Medulla oblongata (tissue), 1 donor: ENCODE data around the gene CWC27.

Experiments used
- DNase-seq: peaks from one replicate; pipeline ENCODE4 v3.0.0-alpha.2; 2015; ENCODE audit errors: extremely low spot score

The CWC27 gene

DNA sequence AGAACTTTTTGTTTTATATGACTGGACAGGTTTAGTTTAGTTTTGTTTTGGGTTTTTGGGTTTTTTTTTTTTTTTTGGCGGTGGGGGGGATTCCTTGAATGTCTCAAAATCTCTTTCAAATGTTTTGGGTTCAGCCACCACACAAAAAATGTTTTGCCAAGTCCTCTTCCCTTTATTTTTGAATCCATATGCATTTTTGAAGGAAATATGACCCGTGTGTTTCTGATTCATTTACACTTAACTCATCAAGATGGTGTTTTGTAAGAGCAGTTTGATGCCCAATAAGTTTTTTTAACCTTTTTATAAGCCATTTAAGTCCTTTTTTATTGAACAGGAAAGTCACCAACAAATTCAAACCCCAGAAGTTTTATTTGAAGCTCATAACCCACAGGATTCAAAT lies 209.8 kb downstream of the CWC27 start:
- DNase-seq, result no peak

GRCh38 chr5:64979531-64979930 lies 210.8 kb downstream of the CWC27 start:
- DNase-seq, result no peak

GRCh38 chr5:64980176-64980575 lies 211.4 kb downstream of the CWC27 start:
- no peak for DNase-seq

DNA sequence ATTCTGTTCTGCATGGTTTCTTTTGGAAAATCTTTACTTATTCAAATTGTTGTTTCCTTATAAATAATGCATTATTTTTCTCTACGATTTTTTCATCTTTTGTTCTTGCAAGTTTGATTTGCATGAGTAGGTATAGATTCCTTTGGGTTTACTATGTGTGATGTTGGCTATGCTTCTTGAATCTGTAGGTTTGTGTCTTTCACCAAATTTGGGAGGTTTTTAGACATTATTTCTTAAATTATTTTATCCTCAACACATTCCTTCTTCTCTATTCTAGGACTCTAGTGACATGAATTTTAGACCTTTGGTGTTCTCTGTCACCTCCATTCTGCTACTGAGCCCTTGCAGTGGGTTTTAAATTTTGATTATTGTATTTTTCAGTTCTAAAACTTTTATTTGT lies 219.0 kb downstream of the CWC27 start:
- no peak for DNase-seq

DNA sequence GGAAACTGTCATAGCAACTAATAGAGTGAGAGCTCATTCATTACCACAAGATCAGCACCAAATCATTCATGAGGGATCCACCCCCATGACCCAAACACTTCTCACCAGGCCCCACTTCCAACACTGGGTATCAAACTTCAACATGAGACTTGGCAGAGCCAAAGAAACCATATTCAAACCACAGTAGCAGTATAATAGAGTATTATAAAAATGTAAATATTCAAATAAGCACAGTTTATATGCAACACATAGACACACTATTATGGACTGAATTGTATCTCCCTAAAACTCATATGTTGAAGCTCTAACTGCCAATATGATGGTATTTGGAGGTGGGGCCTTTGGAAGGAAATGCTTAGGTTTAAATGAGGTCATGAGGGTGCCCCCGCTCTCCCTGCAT lies 240.5 kb downstream of the CWC27 start:
- DNase-seq, result no peak

- no peak for DNase-seq
Observed at GRCh38 chr5:65010841-65011240, 242.1 kb downstream of the CWC27 start.

GRCh38 chr5:65012301-65012892 lies 243.7 kb downstream of the CWC27 start:
- DNase-seq, result no peak

GRCh38 chr5:65013166-65013565 lies 244.4 kb downstream of the CWC27 start:
- DNase-seq, result no peak

GRCh38 chr5:65014769-65015168 lies 246.0 kb downstream of the CWC27 start:
- DNase-seq, result no peak

DNA sequence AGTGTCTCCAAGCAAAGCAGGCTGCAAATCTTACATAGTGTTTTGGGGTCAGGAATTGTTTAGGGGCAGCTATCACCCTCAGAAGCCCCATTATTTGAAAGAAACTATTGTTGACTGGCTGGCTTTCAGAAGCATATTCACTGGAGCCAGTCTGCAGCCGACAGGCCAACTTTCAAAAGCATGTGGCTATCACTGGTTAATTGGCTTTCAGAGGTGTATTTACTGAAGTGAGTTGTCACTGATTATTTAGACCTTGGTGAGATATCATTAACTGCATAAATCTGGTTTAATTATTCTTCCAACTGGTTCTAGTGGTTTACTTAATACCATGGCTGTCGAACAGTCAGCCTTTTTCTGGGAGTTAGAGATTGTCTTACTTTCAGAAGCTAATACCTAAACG lies 247.0 kb downstream of the CWC27 start:
- no peak for DNase-seq

- DNase-seq, result no peak
Observed at GRCh38 chr5:65017636-65018035, 248.9 kb downstream of the CWC27 start.

DNA sequence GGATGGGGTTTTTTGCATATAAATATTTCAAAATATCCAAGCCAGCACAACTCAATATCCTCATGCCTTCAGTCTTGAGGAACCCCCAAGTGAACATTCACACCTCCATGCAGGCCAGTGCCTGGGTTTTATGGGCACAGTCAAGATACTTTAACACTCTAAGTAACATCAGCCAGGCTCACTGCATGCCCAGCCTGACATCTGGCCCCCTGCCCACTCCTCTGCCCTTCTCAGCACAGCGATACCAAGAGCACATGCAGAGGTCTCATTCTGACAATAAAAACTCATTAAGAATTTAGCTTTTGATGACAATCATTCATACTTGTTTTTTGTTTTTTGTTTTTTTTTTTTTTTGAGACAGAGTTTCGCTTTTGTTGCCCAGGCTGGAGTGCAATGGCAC lies 250.0 kb downstream of the CWC27 start:
- no peak for DNase-seq

DNA sequence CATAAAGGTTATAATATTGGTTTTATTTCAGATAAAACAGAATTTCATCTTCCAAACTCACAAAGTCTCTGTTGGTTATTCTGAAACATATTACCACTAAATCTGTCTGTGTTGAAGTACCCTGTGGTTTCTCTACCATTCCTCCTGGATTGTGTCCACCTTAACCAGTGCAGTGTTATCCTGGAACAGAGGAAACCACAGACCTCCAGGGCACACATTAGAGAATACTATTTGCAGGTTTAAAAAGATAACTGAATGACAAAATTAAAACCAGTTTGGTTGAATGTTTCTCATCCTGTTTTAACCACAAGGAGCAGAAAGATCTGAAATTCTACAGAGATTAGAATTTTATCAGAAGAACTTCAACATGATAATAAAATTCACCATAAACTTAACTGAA lies 251.8 kb downstream of the CWC27 start:
- DNase-seq, result no peak

DNA sequence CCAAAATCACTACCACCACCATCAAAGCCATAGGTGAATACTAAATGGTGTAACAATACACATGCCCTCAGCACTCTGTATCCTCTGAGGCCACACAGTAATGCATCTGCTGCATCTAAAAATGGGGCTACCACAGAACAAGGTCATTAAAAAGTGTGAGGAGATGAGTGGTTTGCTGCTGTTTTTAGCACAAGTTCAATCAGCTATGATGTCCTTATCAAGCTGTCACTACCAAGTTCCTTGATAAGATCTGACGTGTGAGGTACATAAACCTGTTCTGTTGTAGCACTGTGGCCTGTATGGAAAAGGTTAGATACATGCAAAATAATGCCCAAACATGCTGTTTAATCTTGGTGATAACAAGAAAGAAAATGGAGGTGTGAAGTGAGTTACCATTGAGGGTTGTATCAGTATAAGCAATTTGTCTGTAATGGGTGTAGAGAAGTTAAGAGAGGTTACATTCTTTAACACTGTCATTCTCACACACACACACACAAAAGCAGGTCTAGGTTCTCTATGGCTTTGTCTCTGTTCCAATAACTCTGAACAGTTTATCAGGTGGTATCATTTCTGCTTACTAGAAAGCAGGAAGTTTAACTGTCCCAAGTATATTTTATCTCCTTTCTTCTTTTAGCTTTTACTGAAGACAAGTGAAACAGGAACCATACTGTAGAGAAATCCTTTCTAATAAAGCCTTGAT lies 252.9 kb downstream of the CWC27 start:
- no peak for DNase-seq

- DNase-seq, result no peak
Observed at GRCh38 chr5:65022932-65023331, 254.2 kb downstream of the CWC27 start.

GRCh38 chr5:65024681-65025080 lies 256.0 kb downstream of the CWC27 start:
- DNase-seq, result no peak

DNA sequence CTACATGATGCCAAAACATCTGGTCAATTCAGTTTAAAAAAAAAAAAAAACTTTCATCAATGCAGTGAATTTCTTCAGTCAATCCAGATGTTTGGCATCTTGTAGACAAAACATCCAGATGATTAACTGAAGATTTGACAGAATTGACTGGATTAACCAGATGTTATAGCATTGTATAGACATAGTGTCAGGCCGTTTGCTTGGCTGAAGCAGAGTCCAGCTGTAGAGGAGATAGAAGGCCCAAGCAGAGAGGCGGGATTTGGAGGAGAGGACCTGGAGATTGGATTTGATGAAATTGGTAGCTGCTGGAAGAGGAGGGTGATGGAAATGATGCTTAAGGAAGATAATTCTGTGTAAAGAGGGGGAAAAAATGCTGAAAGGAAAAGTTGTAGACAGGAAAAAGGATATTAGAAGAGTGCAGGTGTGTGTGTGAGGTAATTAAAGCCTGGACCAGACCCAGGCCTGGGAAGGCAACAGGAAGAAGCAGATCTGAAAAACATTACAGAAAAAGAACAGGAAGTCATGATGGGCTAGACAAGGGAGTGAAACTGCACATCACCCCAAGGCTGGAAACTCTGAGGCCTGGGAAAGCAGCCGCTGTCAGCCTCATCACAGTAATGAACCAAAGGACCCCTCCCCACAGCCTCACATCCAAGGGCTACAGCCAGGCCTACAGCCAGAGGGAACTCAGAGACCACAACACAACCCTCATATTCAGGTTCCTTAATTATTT lies 258.3 kb downstream of the CWC27 start:
- no peak for DNase-seq

- no peak for DNase-seq
Observed at GRCh38 chr5:65029178-65029577, 260.4 kb downstream of the CWC27 start.

DNA sequence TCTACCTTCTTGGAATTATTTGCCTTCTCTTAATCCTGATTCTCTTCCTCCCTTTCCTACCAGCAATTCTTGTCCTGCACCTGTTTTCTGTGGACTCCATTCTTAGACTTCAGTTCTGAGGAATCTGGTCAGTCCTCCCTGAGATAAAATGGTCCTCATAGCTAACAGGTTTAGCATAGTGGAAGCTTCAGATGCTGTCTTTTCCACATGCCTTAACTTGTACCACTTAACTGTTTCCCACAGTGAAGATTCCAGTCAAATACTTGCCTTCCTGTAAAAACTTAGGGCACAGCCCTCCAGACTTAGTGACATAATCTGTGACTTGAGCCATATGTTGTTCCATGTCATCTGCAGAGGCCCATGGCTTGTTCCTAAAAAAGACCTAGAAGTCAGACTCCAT lies 261.3 kb downstream of the CWC27 start:
- no peak for DNase-seq

GRCh38 chr5:65032250-65032649 lies 263.5 kb downstream of the CWC27 start:
- DNase-seq, result no peak

GRCh38 chr5:65034029-65034812 lies 265.5 kb downstream of the CWC27 start:
- DNase-seq, result no peak

DNA sequence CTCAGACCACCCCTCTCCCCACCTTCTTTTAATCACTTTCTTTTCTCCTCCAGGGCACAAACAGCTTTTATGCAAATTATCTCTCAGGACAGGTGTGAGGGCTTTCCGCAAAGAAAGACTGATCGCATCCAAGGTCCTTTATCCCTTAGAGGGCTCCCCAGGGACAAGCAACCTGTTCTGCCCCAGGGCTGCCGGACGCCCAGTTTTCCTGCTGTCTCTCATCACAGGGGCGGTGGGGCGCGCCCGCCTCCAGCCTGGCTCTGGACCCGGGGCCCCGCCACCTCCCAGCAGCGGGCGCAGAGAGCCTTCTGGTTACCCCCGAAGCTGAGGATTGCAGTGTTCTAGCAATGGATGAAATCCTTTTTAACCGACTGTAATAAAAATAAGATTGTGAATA lies 266.1 kb downstream of the CWC27 start:
- DNase-seq, result no peak
